Measurements from ENCODE around the gene TOMM70.

GRCh38 chr3:100374521-100374920 lies 26.4 kb downstream of the TOMM70 start:
- TF ChIP-seq CTCF (IDR thresholded peaks at IDR 0.05; ENCODE audit: poor library complexity, severe bottlenecking) (no peak), RAD21 (conservative IDR thresholded peaks at IDR 0.05) (no peak)
